HCT116 (cell line): ENCODE results near the gene SLIT1.

Source experiments
- ATF3 ChIP-seq: IDR thresholded peaks from 2 replicates; pipeline ENCODE4 v1.6.1; 2012
- CTCF ChIP-seq, 3 experiments: fragments of 200-600 bp in 1 of 3; sonication (generic) in 1 of 3; IDR thresholded peaks in 2 of 3; conservative IDR thresholded peaks in 1 of 3; 2 replicates each; pipeline ENCODE4 v1.5.1; 2012 to 2017; ENCODE audit warnings: low read depth in 2 of 3, low read length in 2 of 3, antibody characterized with exemption in 1 of 3, borderline replicate concordance in 1 of 3, control low read depth in 1 of 3, mild to moderate bottlenecking in 1 of 3, mixed read lengths in 1 of 3, mixed run types in 1 of 3, moderate library complexity in 1 of 3; ENCODE audit not compliant: insufficient read depth in 1 of 3
- FOSL1 ChIP-seq: IDR thresholded peaks from 2 replicates; pipeline ENCODE4 v1.6.1; 2012; ENCODE audit warnings: low read depth
- POLR2A ChIP-seq: IDR thresholded peaks from 2 replicates; pipeline ENCODE4 v1.7.0; 2011; ENCODE audit warnings: borderline replicate concordance; ENCODE audit not compliant: insufficient read depth, insufficient read length; ENCODE audit errors: extremely low read depth
- POLR2AphosphoS5 ChIP-seq: IDR thresholded peaks from 2 replicates; pipeline ENCODE4 v1.6.1; 2011; ENCODE audit warnings: mild to moderate bottlenecking, low read depth, low read length, moderate library complexity
- RAD21 ChIP-seq: IDR thresholded peaks from 2 replicates; pipeline ENCODE4 v1.6.1; 2012; ENCODE audit warnings: low read depth, mild to moderate bottlenecking
- SP1 ChIP-seq: IDR thresholded peaks from 2 replicates; pipeline ENCODE4 v1.6.1; 2012; ENCODE audit warnings: low read depth

GRCh38 chr10:97074256-97075145 lies 111.3 kb downstream of the SLIT1 start:
- TF ChIP-seq SP1 (no peak), CTCF (IDR thresholded peaks at IDR 0.05 in 2 of 3, conservative IDR thresholded peaks at IDR 0.05 in 1 of 3; ENCODE audit: borderline replicate concordance in 1 of 3, insufficient read depth in 1 of 3, low read depth in 2 of 3, low read length in 2 of 3) (no peak), POLR2AphosphoS5 (no peak), ATF3 (no peak), FOSL1 (no peak), RAD21 (no peak), POLR2A (no peak)
